Fibroblast of mammary gland (primary cell): Measurements from ENCODE around the gene SAMD1.

ENCODE experiments used
- DNase-seq: peaks from one replicate; pipeline ENCODE4 v3.0.0-alpha.2; 2010; ENCODE audit warnings: low read depth
- H3K4me3 ChIP-seq: 2 replicates; pipeline ENCODE4 v1.5.1; 2011; ENCODE audit warnings: low read depth, mild to moderate bottlenecking, low read length, moderate library complexity; ENCODE audit not compliant: control insufficient read depth
- TF ChIP-seq, protein P1 (sequence below): conservative IDR thresholded peaks from 2 replicates; pipeline ENCODE4 v1.5.1; 2011; ENCODE audit warnings: low read depth, low read length, inconsistent platforms; ENCODE audit not compliant: control insufficient read depth, insufficient read depth

The SAMD1 gene

DNA sequence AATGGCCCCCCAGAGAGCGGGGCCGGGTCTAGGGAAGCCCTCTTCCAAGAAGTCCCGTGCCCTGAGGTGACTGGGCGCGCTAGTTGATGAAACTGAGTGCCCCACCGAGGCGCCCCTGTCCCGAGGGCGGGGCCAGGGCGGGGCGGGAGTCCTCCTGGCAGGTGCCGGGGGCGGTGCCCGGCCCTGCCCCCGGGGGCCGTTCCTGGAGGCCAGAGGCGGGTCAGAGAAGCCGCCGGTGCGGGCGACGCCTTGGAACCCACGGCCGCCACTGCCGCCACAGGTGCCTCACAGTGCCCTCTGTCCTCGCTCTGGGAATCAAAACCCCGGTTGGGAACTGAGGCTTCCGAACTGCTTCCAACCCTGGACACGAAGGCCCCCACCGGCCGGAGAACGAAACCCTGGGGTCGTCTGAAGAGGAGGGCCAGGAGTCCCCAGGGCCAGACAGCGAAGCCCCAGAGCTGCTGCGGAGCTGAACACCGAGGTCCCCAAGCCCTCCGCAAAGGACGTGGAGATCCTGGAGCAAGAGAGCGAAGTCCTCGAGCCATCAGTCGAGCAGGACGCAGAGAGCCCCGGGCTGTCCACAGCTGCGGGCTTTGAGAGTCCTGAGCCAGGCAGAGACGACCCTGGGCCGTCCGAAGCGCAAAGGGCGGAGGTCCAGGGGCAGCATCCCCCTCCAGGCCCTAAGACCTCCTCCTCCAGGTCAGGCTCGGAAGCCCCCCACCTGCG, 17.9 kb downstream of the SAMD1 start, which contains the start of gene MISP3:
MISP3 (plus strand) TSS at position 252 of the 726 bp plus-strand sequence. CDS start 524 bp downstream, outside the sequence.
- DNase-seq, result no peak
- peak within 1 kb of the TSS; percentile 58 for H3K4me3 ChIP-seq
- TF ChIP-seq, protein P1, sequence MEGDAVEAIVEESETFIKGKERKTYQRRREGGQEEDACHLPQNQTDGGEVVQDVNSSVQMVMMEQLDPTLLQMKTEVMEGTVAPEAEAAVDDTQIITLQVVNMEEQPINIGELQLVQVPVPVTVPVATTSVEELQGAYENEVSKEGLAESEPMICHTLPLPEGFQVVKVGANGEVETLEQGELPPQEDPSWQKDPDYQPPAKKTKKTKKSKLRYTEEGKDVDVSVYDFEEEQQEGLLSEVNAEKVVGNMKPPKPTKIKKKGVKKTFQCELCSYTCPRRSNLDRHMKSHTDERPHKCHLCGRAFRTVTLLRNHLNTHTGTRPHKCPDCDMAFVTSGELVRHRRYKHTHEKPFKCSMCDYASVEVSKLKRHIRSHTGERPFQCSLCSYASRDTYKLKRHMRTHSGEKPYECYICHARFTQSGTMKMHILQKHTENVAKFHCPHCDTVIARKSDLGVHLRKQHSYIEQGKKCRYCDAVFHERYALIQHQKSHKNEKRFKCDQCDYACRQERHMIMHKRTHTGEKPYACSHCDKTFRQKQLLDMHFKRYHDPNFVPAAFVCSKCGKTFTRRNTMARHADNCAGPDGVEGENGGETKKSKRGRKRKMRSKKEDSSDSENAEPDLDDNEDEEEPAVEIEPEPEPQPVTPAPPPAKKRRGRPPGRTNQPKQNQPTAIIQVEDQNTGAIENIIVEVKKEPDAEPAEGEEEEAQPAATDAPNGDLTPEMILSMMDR, result no peak

DNA sequence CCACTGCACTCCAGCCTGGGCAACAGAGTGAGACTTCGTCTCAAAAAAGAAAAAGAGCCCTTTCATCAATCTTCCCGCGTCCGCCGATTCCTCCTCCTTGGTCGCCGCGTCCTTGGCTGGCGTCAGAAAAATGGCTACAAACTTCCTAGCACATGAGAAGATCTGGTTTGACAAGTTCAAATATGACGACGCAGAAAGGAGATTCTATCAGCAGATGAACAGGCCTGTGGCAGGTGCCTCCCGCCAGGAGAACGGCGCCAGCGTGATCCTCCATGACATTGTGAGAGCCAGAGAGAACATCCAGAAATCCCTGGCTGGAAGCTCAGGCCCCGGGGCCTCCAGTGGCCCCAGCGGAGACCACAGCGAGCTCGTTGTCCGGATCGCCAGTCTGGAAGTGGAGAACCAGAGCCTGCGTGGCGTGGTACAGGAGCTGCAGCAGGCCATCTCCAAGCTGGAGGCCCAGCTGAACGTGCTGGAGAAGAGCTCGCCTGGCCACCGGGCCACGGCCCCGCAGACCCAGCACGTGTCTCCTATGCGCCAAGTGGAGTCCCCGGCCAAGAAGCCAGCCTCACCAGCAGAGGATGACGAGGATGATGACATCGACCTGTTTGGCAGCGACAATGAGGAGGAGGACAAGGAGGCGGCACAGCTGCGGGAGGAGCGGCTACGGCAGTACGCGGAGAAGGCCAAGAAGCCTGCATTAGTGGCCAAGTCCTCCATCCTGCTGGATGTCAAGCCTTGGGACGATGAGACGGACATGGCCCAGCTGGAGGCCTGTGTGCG, 20.1 kb downstream of the SAMD1 start:
- no peak overlapping the region for H3K4me3 ChIP-seq
- TF ChIP-seq, protein P1, result no peak
- DNase-seq, result no peak

DNA sequence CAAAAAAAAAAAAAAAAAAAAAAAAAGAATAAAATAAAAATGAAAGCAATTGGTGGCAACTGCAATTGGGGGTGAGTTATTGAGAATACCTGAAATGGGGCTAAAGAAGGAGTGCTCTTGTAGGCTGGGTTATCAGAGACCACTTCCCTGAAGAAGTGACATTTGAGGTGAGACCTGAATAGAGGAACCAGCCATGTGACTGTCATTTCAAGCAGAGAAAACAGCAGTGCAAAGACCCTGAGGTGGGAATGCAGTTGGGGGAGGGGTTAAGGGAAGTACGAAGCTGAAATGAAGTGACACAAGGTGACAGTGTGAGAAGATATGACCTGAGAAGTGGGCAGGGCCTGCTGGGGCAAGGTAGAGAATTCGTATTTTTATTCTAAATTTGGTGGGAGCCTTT, 24.4 kb downstream of the SAMD1 start:
- DNase-seq, result no peak
- H3K4me3 ChIP-seq, result no peak overlapping the region
- TF ChIP-seq, protein P1, result no peak

DNA sequence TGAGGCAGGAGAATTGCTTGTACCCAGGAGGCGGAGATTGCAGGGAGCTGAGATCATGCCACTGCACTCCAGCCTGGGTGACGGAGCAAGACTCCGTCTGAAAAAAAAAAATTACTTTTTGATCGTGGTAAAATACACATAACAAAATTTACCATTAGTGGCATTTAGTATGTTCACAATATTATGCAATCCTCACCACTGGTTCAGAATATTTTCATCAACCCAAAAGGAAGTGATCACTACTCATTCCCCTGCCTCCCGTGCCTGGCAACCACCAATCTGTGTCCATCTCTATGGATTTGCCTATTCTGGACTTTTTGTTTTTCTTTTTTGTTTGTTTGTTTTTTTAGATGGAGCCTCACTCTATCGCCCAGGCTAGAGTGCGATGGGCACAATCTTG, 27.4 kb downstream of the SAMD1 start:
- no peak for DNase-seq
- H3K4me3 ChIP-seq, result no peak overlapping the region
- TF ChIP-seq, protein P1, result no peak

DNA sequence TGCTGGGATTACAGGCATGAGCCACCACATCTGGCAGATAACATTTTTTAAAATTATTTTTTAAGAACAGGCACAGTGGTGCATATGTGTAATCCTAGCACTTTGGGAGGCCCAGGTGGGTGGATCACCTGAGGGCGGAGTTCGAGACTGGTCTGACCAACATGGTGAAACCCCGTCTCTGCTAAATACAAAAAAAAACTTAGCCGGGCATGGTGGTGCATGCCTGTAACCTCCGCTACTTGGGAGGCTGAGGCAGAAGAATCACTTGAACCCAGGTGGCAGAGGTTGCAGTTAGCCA, 28.0 kb downstream of the SAMD1 start:
- no peak overlapping the region for H3K4me3 ChIP-seq
- DNase-seq, result no peak
- TF ChIP-seq, protein P1, result no peak

DNA sequence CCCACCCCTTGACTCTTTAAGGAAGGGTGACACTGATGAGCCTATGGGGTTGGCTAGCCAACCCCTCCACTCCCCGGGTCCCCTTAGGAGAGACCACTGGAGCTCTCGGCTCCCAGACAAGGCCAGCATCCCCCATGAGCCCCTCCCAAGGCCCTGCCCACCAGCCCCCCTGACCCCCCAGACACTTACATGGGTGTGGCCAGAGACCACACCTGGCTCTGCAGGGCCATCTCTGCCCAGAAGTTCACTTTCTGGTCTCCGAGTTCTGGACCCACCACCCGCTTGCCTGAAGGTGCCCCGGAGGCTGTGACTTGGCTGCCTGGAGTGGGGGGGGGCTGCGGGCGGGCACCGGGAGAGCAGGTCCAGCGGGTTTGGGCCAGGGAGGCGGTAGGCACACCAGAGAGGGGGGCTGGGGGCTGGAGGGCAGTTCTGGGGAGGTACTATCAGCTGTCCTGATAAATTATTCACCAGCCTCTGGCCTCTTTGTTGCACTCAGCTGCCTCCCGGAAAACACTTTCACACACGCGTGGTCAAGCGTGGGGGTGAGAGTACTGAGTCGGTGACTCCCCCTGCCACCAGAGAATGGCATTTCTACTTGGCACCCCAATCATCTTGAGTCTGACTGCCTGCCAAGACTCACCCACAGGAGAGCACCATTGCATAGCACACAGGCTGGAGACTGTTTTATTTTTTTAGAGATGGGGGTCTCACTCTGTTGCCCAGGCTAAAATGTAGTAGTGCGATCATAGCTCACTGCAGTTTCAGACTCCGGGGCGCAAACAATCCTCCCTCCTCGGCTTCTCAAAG, 28.6 kb downstream of the SAMD1 start, which contains the start of gene PALM3:
PALM3 (minus strand) TSS at position 326 of the 807 bp plus-strand sequence; CDS start at position 230, 96 bp downstream.
- TF ChIP-seq, protein P1, result no peak
- no peak within 1 kb of the TSS for H3K4me3 ChIP-seq

More for the DNA sequence above, 28.6 kb downstream of the SAMD1 start, which contains the start of gene PALM3:
- DNase-seq, result no peak
